Osteoblast (primary cell): Measurements from ENCODE around the gene DIABLO. TPM values are rescaled to one million over a fixed set of nuclear protein-coding genes. Genes with fewer than 3 reads are reported as not detected.

Experiments
- DNase-seq: peaks from one replicate; pipeline ENCODE4 v3.0.0; 2011; ENCODE audit warnings: low spot score, mixed read lengths; ENCODE audit not compliant: insufficient read length; ENCODE audit errors: missing footprints
- H2AFZ ChIP-seq: 2 replicates; pipeline ENCODE4 v1.6.0; 2011; ENCODE audit warnings: mild to moderate bottlenecking, low read length
- H3K27ac ChIP-seq: 2 replicates; pipeline ENCODE4 v1.5.1; 2011; ENCODE audit warnings: mild to moderate bottlenecking, low read depth, low read length, moderate library complexity
- H3K27me3 ChIP-seq: 2 replicates; pipeline ENCODE4 v1.6.0; 2012; ENCODE audit warnings: mild to moderate bottlenecking, control low read depth, inconsistent platforms, low read length, moderate library complexity; ENCODE audit not compliant: insufficient read depth
- H3K36me3 ChIP-seq: 2 replicates; pipeline ENCODE4 v1.5.1; 2011; ENCODE audit warnings: mild to moderate bottlenecking, low read length, control low read depth, moderate library complexity; ENCODE audit not compliant: insufficient read depth
- H3K4me1 ChIP-seq: 2 replicates; pipeline ENCODE4 v1.5.1; 2011; ENCODE audit warnings: mild to moderate bottlenecking, low read length, control low read depth, moderate library complexity; ENCODE audit not compliant: insufficient read depth
- H3K4me2 ChIP-seq: 2 replicates; pipeline ENCODE4 v1.6.0; 2011; ENCODE audit warnings: mild to moderate bottlenecking, low read length; ENCODE audit not compliant: insufficient read depth
- H3K4me3 ChIP-seq: fragments of 200-600 bp; sonication (generic); 3 replicates; pipeline ENCODE4 v1.5.1; 2012; ENCODE audit warnings: mild to moderate bottlenecking, low read length, inconsistent platforms; ENCODE audit not compliant: insufficient read depth
- H3K79me2 ChIP-seq: 2 replicates; pipeline ENCODE4 v1.6.0; 2012; ENCODE audit warnings: mild to moderate bottlenecking, low read length, control low read depth, inconsistent platforms; ENCODE audit not compliant: insufficient read depth
- H3K9me3 ChIP-seq: 2 replicates; pipeline ENCODE4 v1.5.1; 2011; ENCODE audit warnings: low read depth, low read length, control low read depth
- H4K20me1 ChIP-seq: 2 replicates; pipeline ENCODE4 v1.6.0; 2012; ENCODE audit warnings: mild to moderate bottlenecking, low read length, control low read depth; ENCODE audit not compliant: insufficient read depth
- CTCF ChIP-seq: IDR thresholded peaks from 2 replicates; pipeline ENCODE4 v1.5.1; 2011; ENCODE audit warnings: mild to moderate bottlenecking, low read depth, low read length, moderate library complexity; ENCODE audit errors: extremely low read depth
- total RNA-seq: library from RNA; depleted of rRNA; stranded (reverse); fragments of >200 nt; gene quantifications from 2 replicates; pipeline ENCODE4 v1.2.3, GENCODE V29; 2012

DIABLO gene
- total RNA-seq, 1 donor = 64.4 TPM

- Histone ChIP-seq H3K9me3 (peaks cover 2% of the 10 kb centered on the region), H3K4me2 (no peak overlapping the region), H3K36me3 (no peaks in the 10 kb centered on the region), H3K27ac (no peak overlapping the region), H3K79me2 (no peaks in the 10 kb centered on the region), H4K20me1 (peaks cover 4% of the 10 kb centered on the region), H2AFZ (no peak overlapping the region), H3K4me3 (no peak overlapping the region), H3K27me3 (peaks cover 30% of the 10 kb centered on the region), H3K4me1 (peaks cover 17% of the 10 kb centered on the region)
- no peak for TF ChIP-seq CTCF
- no peak for DNase-seq
Measured at GRCh38 chr12:122200541-122201175, 25.2 kb downstream of the DIABLO start.

GRCh38 chr12:122199484-122200355, 26.1 kb downstream of the DIABLO start:
- TF ChIP-seq CTCF = no peak
- Histone ChIP-seq H3K9me3 (peaks cover 2% of the 10 kb centered on the region), H3K4me2 (no peak overlapping the region), H3K27me3 (peaks cover 21% of the 10 kb centered on the region), H4K20me1 (no peaks in the 10 kb centered on the region), H3K79me2 (no peaks in the 10 kb centered on the region), H3K27ac (no peak overlapping the region), H3K4me3 (no peak overlapping the region), H3K36me3 (no peaks in the 10 kb centered on the region), H2AFZ (no peak overlapping the region), H3K4me1 (peaks cover 17% of the 10 kb centered on the region)
- DNase-seq = peak; percentile 71

- Histone ChIP-seq H3K27me3 (peaks cover 3% of the 10 kb centered on the region), H3K4me3 (peak overlapping the region; percentile 11), H3K4me1 (peaks cover 11% of the 10 kb centered on the region), H3K27ac (no peak overlapping the region), H3K4me2 (peak overlapping the region; percentile 43), H4K20me1 (no peaks in the 10 kb centered on the region), H3K9me3 (peaks cover 2% of the 10 kb centered on the region), H3K36me3 (no peaks in the 10 kb centered on the region), H2AFZ (no peak overlapping the region), H3K79me2 (no peaks in the 10 kb centered on the region)
- DNase-seq = peak; percentile 87
- no peak for TF ChIP-seq CTCF
Measured at GRCh38 chr12:122197612-122197966, 28.3 kb downstream of the DIABLO start.

- Histone ChIP-seq H3K79me2 (no peaks in the 10 kb centered on the region), H3K27me3 (no peaks in the 10 kb centered on the region), H3K9me3 (peaks cover 2% of the 10 kb centered on the region), H3K4me3 (no peak overlapping the region), H3K4me1 (peaks cover 11% of the 10 kb centered on the region), H2AFZ (no peak overlapping the region), H3K36me3 (no peaks in the 10 kb centered on the region), H3K27ac (no peak overlapping the region), H4K20me1 (no peaks in the 10 kb centered on the region), H3K4me2 (no peak overlapping the region)
- no peak for DNase-seq
- TF ChIP-seq CTCF = no peak
Measured at GRCh38 chr12:122195405-122195804, 30.4 kb downstream of the DIABLO start.
